HCT116 (cell line): ENCODE measurements around the gene MAGEC3. TPM values are rescaled to one million over a fixed set of nuclear protein-coding genes. Genes with fewer than 3 reads are reported as not detected.

Experiments used
- ATAC-seq: fragments of 200-7000 bp; cut with Tn5 transposase; 2 replicates; pipeline ENCODE4 v1.9.1; 2020; ENCODE audit warnings: mild to moderate bottlenecking, moderate library complexity
- BruUV-seq: library from RNA; stranded (reverse); fragments of 400-500 nt; replicated peaks from 2 replicates; lab custom pipeline; 2021; lab: Mats Ljungman, UMichigan
- CTCF ChIA-PET: fragments of 300-600 bp; sonication (Branson Sonifier 250); formaldehyde crosslinking; loops from one replicate; lab custom pipeline; 2021; ENCODE audit warnings: antibody characterized with exemption; lab: Charles Lee
- POLR2A ChIA-PET: fragments of 300-600, 350-600 bp; sonication (Branson Sonifier 250); formaldehyde crosslinking; loops from one replicate; lab custom pipeline; 2021; ENCODE audit warnings: antibody characterized with exemption; lab: Charles Lee
- RAD21 ChIA-PET, 2 experiments: fragments of 300-600 bp; sonication (Branson Sonifier 250); formaldehyde crosslinking; loops; one replicate each; lab custom pipeline; 2023; ENCODE audit warnings: low total read pairs in 2 of 2; ENCODE audit not compliant: uncharacterized antibody in 2 of 2, unreplicated experiment in 2 of 2, low non-redundant PET in 1 of 2; lab: Charles Lee
- DNase-seq: peaks from one replicate; pipeline ENCODE4 v3.0.0-alpha.2; 2010; ENCODE audit warnings: low read depth, low spot score
- H2AFZ ChIP-seq: fragments of 200-600 bp; shearing (Covaris generic), sonication (generic); 2 replicates; pipeline ENCODE4 v1.6.1; 2017; ENCODE audit warnings: low read depth, mixed run types, mixed read lengths, antibody characterized with exemption, low read length; ENCODE audit not compliant: poor library complexity, severe bottlenecking
- H3K27ac ChIP-seq: 2 replicates; pipeline ENCODE4 v1.5.1; 2012; ENCODE audit warnings: low read depth, low read length
- H3K27me3 ChIP-seq: fragments of 200-600 bp; sonication (generic); 2 replicates; pipeline ENCODE4 v1.6.1; 2016; ENCODE audit warnings: mixed run types, low read length, mixed read lengths; ENCODE audit not compliant: insufficient read depth
- H3K36me3 ChIP-seq, 2 experiments: fragments of 200-500 bp in 1 of 2; fragments of 200-600 bp in 1 of 2; sonication (Bioruptor generic) in 1 of 2; sonication (generic) in 1 of 2; 2 replicates each; pipeline versions ENCODE4 v1.5.1 to v1.6.1; 2014 to 2016; ENCODE audit warnings: low read length in 2 of 2, inconsistent platforms in 1 of 2, mixed read lengths in 1 of 2, mixed run types in 1 of 2; ENCODE audit not compliant: insufficient read depth in 2 of 2, control insufficient read depth in 1 of 2
- H3K4me1 ChIP-seq, 2 experiments: fragments of 200-600 bp in 1 of 2; sonication (generic) in 1 of 2; 2 replicates each; pipeline versions ENCODE4 v1.5.1 to v1.6.1; 2012 to 2017; ENCODE audit warnings: low read length in 2 of 2, inconsistent platforms in 1 of 2, mild to moderate bottlenecking in 1 of 2, mixed read lengths in 1 of 2, mixed run types in 1 of 2, moderate library complexity in 1 of 2; ENCODE audit not compliant: insufficient read depth in 2 of 2, control insufficient read depth in 1 of 2
- H3K4me2 ChIP-seq: fragments of 200-600 bp; sonication (generic); 2 replicates; pipeline ENCODE4 v1.6.1; 2017; ENCODE audit warnings: mixed run types, low read length, mixed read lengths
- H3K4me3 ChIP-seq, 2 experiments: fragments of 200-600 bp in 1 of 2; sonication (generic) in 1 of 2; replicated peaks in 1 of 2; 2 replicates each; pipeline ENCODE4 v1.5.1; 2011 to 2016; ENCODE audit warnings: low read length in 2 of 2, control low read depth in 1 of 2, low read depth in 1 of 2, mild to moderate bottlenecking in 1 of 2, mixed read lengths in 1 of 2, mixed run types in 1 of 2
- H3K79me2 ChIP-seq: fragments of 200-600 bp; sonication (generic); 2 replicates; pipeline ENCODE4 v1.6.1; 2017; ENCODE audit warnings: mild to moderate bottlenecking, mixed run types, low read length, moderate library complexity, mixed read lengths; ENCODE audit not compliant: insufficient read depth
- H3K9ac ChIP-seq: fragments of 200-600 bp; sonication (generic); 2 replicates; pipeline ENCODE4 v1.6.1; 2016; ENCODE audit warnings: low read length, mixed read lengths
- H3K9me2 ChIP-seq: fragments of 200-600 bp; sonication (generic), shearing (Covaris generic); 2 replicates; pipeline ENCODE4 v1.6.1; 2017; ENCODE audit warnings: mixed run types, mild to moderate bottlenecking, moderate library complexity; ENCODE audit not compliant: insufficient read depth
- H3K9me3 ChIP-seq, 2 experiments: fragments of 200-500 bp in 1 of 2; fragments of 200-600 bp in 1 of 2; sonication (Bioruptor generic) in 1 of 2; sonication (generic) in 1 of 2; 2 replicates each; pipeline ENCODE4 v1.6.1; 2014 to 2017; ENCODE audit warnings: low read length in 2 of 2, mixed read lengths in 2 of 2, inconsistent platforms in 1 of 2, low read depth in 1 of 2, mild to moderate bottlenecking in 1 of 2, mixed run types in 1 of 2, moderate library complexity in 1 of 2; ENCODE audit not compliant: control insufficient read depth in 1 of 2, insufficient read depth in 1 of 2
- H4K20me1 ChIP-seq: fragments of 200-600 bp; sonication (generic), shearing (Covaris generic); 2 replicates; pipeline ENCODE4 v1.6.1; 2017; ENCODE audit warnings: mixed run types, mild to moderate bottlenecking, moderate library complexity; ENCODE audit not compliant: insufficient read depth
- ATF3 ChIP-seq: IDR thresholded peaks from 2 replicates; pipeline ENCODE4 v1.6.1; 2012
- CBX3 ChIP-seq: IDR thresholded peaks from 2 replicates; pipeline ENCODE4 v1.6.1; 2012; ENCODE audit warnings: low read depth
- CTCF ChIP-seq, 3 experiments: fragments of 200-600 bp in 1 of 3; sonication (generic) in 1 of 3; IDR thresholded peaks in 2 of 3; conservative IDR thresholded peaks in 1 of 3; 2 replicates each; pipeline ENCODE4 v1.5.1; 2012 to 2017; ENCODE audit warnings: low read depth in 2 of 3, low read length in 2 of 3, antibody characterized with exemption in 1 of 3, borderline replicate concordance in 1 of 3, control low read depth in 1 of 3, mild to moderate bottlenecking in 1 of 3, mixed read lengths in 1 of 3, mixed run types in 1 of 3, moderate library complexity in 1 of 3; ENCODE audit not compliant: insufficient read depth in 1 of 3
- EGR1 ChIP-seq: IDR thresholded peaks from 2 replicates; pipeline ENCODE4 v1.6.1; 2012; ENCODE audit warnings: low read depth
- ELF1 ChIP-seq: IDR thresholded peaks from 2 replicates; pipeline ENCODE4 v1.6.1; 2012; ENCODE audit warnings: low read depth, borderline replicate concordance
- EZH2 ChIP-seq: fragments of 200-600 bp; sonication (generic); IDR thresholded peaks from 2 replicates; pipeline ENCODE4 v1.6.1; 2017; ENCODE audit warnings: antibody characterized with exemption, mixed run types
- JUND ChIP-seq: IDR thresholded peaks from 2 replicates; pipeline ENCODE4 v1.6.1; 2012
- POLR2A ChIP-seq: IDR thresholded peaks from 2 replicates; pipeline ENCODE4 v1.7.0; 2011; ENCODE audit warnings: borderline replicate concordance; ENCODE audit not compliant: insufficient read depth, insufficient read length; ENCODE audit errors: extremely low read depth
- POLR2AphosphoS5 ChIP-seq: IDR thresholded peaks from 2 replicates; pipeline ENCODE4 v1.6.1; 2011; ENCODE audit warnings: mild to moderate bottlenecking, low read depth, low read length, moderate library complexity
- RAD21 ChIP-seq: IDR thresholded peaks from 2 replicates; pipeline ENCODE4 v1.6.1; 2012; ENCODE audit warnings: low read depth, mild to moderate bottlenecking
- REST ChIP-seq: IDR thresholded peaks from 2 replicates; pipeline ENCODE4 v1.6.1; 2012; ENCODE audit warnings: low read depth
- SP1 ChIP-seq: IDR thresholded peaks from 2 replicates; pipeline ENCODE4 v1.6.1; 2012; ENCODE audit warnings: low read depth
- TCF7L2 ChIP-seq: IDR thresholded peaks from 2 replicates; pipeline ENCODE4 v1.7.0; 2011; ENCODE audit warnings: borderline replicate concordance, inconsistent platforms; ENCODE audit not compliant: insufficient read depth, insufficient read length; ENCODE audit errors: extremely low read depth
- ZBTB33 ChIP-seq: IDR thresholded peaks from 2 replicates; pipeline ENCODE4 v1.6.1; 2011; ENCODE audit warnings: mild to moderate bottlenecking, low read length, moderate library complexity; ENCODE audit not compliant: insufficient replicate concordance; ENCODE audit errors: extremely low read depth
- intact Hi-C: fragments of 100-400 bp; cut with micrococcal nuclease; formaldehyde crosslinking; loops from 2 replicates; pipeline ENCODE4 v1.10.0; 2022
- total RNA-seq: library from RNA; stranded (reverse); gene quantifications from one replicate; pipeline ENCODE4 v1.2.1, GENCODE V29; 2021; ENCODE audit not compliant: unreplicated experiment
- TF ChIP-seq, protein P1 (sequence below): IDR thresholded peaks from 2 replicates; pipeline ENCODE4 v1.6.1; 2012

The MAGEC3 gene
- total RNA-seq, 1 experiment from 2014 or later: not detected

DNA sequence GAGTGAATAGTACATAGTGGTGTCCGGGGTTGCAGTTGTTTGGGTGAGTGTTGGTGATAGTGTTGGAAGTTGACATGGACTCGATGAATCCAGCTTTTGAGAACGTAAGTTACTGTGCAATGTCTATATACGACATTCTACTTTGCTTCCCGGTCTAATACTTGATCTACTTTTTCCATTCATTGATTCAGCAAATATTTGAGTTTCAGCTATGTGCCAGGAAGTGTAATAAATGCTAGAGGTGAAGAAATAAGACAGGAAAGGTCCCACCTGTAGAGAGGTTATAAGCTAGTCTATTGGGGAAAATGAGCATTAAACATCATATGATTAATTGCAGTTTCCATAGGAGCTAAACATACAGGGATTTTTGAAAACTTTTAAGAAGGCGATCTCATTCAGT, 22.2 kb upstream of the MAGEC3 start:
- H3K79me2 ChIP-seq: no peaks in the 10 kb centered on the region
- ChIA-PET RAD21 (no interaction called here), POLR2A (no interaction called here), CTCF (no interaction called here)
- no TSS peak for BruUV-seq
- H3K4me3 ChIP-seq: no peak overlapping the region
- no peak overlapping the region for H3K9ac ChIP-seq
- ATAC-seq (no peak), DNase-seq (no peak)
- no peaks in the 10 kb centered on the region for H3K36me3 ChIP-seq
- no peaks in the 10 kb centered on the region for H3K4me1 ChIP-seq
- H3K4me2 ChIP-seq: no peak overlapping the region
- no peaks in the 10 kb centered on the region for H3K9me2 ChIP-seq
- no peak overlapping the region for H2AFZ ChIP-seq
- TF ChIP-seq, protein P1, sequence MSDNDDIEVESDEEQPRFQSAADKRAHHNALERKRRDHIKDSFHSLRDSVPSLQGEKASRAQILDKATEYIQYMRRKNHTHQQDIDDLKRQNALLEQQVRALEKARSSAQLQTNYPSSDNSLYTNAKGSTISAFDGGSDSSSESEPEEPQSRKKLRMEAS: no peak
- no peak for TF ChIP-seq EZH2
- no peak for TF ChIP-seq CTCF (IDR thresholded peaks at IDR 0.05 in 2 of 3, conservative IDR thresholded peaks at IDR 0.05 in 1 of 3; ENCODE audit: borderline replicate concordance in 1 of 3, insufficient read depth in 1 of 3, low read depth in 2 of 3, low read length in 2 of 3)
- TF ChIP-seq ATF3: no peak
- no peak for TF ChIP-seq EGR1
- no peak for TF ChIP-seq POLR2A
- no peak for TF ChIP-seq TCF7L2
- no peak for TF ChIP-seq REST
- TF ChIP-seq JUND: no peak
- no peak for TF ChIP-seq CBX3
- TF ChIP-seq ELF1: no peak
- TF ChIP-seq ZBTB33: no peak
- no peak for TF ChIP-seq RAD21
- TF ChIP-seq SP1: no peak
- no peak for TF ChIP-seq POLR2AphosphoS5
- intact Hi-C loops: no loop called here
- H3K9me3 ChIP-seq: no peaks in the 10 kb centered on the region
- H3K27ac ChIP-seq: no peak overlapping the region
- H4K20me1 ChIP-seq: no peaks in the 10 kb centered on the region
- H3K27me3 ChIP-seq: no peaks in the 10 kb centered on the region
